VCaP (cell line): Measurements from ENCODE around the gene MT2A.
"Not testable (repeated sequence)": the region's sequence is repeated elsewhere in the genome, so short reads cannot be mapped to it uniquely, and the experiment has no call there.

Experiments used
- H3K27ac ChIP-seq: fragments of 450-650 bp; 2 replicates; pipeline ENCODE4 v1.5.1; 2017
- TF ChIP-seq, protein P1 (sequence below): fragments of 450-650 bp; conservative IDR thresholded peaks from 2 replicates; pipeline ENCODE4 v1.5.1; 2017; ENCODE audit warnings: mild to moderate bottlenecking, moderate library complexity

Gene MT2A

DNA sequence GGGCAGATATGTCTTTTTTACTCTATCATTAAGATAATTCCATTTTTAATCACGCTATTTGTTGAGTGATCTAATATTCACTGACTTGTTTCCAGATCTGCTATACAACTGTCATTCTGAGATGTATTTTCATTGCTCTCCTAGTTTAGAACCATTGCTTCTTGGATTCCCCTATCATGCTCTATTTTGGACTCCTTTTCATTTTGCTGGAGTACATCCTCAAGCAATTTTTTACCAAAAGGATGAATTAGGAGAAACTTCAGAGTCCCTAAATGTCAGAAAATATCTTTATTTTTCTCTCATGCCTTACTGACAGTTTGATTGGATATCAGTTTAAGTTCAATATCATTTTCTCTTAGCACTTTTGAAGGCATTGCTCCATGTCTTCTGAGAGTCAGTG is 33.8 kb upstream of the MT2A start:
- no peak overlapping the region for H3K27ac ChIP-seq
- TF ChIP-seq, protein P1, sequence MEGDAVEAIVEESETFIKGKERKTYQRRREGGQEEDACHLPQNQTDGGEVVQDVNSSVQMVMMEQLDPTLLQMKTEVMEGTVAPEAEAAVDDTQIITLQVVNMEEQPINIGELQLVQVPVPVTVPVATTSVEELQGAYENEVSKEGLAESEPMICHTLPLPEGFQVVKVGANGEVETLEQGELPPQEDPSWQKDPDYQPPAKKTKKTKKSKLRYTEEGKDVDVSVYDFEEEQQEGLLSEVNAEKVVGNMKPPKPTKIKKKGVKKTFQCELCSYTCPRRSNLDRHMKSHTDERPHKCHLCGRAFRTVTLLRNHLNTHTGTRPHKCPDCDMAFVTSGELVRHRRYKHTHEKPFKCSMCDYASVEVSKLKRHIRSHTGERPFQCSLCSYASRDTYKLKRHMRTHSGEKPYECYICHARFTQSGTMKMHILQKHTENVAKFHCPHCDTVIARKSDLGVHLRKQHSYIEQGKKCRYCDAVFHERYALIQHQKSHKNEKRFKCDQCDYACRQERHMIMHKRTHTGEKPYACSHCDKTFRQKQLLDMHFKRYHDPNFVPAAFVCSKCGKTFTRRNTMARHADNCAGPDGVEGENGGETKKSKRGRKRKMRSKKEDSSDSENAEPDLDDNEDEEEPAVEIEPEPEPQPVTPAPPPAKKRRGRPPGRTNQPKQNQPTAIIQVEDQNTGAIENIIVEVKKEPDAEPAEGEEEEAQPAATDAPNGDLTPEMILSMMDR, result no peak

DNA sequence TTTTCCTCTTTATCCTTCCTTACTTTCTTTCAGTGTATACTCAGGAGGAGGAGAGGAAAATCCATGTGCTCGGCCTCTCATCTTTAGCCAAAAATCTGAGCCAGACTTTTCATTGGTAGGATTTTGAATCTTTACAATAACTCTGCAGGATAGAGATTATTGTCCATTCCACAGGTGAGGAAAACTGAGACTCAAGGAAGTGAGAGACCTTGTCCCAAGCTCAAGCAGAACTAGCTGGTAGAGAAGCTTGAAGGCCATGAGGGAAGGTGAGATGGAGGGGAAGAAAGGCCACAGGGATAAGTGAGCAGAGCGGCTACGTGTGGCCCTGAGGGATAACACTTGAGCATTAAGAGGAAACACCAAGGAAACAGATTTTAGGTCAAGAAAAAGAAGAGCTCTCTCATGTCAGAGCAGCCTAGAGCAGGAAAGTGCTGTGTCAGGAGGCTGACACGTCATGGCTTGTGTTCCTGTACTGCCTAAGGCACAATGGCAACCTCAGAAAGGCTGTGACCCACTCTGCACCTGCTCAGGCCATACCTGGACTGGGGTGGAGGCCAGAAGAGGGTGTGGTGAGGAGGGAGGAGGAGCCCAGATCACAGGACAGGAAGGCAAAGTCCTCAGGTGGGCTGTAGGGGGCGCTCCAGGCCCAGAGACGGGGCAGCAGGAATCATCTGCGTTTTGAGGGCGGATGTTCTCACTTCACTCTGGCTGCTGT is 31.6 kb upstream of the MT2A start:
- TF ChIP-seq, protein P1, result no peak; the same call in 1 of the 2 replicates

DNA sequence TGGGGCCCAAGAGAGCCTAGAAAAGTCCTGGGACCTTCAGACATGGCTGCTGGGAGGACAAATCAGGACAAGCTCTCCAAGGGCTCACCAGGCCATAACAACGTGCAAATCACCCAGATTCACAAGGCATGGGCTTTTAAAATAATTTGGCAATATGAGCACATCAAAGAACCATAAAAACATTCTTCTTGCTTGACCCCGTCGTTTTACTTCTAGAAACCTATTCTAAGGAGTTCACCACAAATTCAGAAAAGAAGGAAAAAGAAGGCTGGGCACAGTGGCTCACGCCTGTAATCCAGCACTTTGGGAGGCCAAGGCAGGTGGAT is 31.1 kb upstream of the MT2A start:
- TF ChIP-seq, protein P1, result no peak
- H3K27ac ChIP-seq, result no peak overlapping the region

More for the DNA sequence above, 31.6 kb upstream of the MT2A start:
- no peak overlapping the region for H3K27ac ChIP-seq

DNA sequence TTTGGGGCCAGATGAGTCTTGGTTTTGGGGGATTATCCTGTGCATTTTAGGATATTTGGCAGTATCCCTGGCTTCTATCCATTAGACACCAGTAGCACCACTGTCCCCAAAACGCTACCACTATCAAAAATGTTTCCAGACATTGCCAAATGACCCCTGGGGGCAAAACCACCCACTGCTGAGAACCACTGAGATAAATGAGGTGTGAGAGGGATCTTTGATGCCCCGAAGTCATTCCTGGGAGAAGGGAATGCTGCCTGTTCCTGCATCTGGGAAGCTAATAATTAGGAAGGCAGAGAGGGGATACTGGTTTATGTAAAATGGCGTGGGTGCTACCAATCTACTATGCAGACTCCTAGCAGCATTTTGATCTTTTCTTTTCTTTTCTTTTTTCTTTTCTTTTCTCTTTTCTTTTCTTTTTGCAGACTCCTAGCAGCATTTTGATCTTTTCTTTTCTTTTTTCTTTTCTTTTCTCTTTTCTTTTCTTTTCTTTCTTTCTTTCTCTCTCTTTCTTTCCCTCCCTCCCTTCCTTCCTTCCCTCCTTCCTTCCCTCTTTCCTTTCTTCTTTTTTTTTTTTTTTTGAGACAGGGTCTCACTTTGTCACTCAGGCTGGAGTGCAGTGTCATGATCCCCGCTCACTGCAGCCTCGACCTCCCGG is 27.9 kb upstream of the MT2A start:
- H3K27ac ChIP-seq, result no peak overlapping the region
- TF ChIP-seq, protein P1, result no peak

DNA sequence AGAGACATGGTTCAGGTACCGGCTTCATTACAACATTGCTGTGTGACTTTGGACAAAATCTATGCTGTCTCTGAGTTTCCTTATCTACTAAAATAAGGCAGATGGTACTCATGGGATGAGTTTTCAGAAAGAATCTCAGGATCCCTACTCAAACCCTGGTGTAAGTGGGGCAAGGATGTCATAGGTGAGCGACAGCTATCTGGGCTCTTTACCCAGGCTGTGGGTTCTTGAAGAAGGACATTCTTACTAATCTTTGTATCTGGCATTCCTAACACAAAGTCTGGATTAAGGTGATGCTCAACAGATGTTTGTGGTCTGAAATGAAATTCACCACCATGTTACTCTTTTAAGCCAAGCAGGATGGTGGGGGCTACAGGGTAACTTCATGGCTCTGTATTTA is 25.5 kb upstream of the MT2A start:
- not testable (repeated sequence) for H3K27ac ChIP-seq

DNA sequence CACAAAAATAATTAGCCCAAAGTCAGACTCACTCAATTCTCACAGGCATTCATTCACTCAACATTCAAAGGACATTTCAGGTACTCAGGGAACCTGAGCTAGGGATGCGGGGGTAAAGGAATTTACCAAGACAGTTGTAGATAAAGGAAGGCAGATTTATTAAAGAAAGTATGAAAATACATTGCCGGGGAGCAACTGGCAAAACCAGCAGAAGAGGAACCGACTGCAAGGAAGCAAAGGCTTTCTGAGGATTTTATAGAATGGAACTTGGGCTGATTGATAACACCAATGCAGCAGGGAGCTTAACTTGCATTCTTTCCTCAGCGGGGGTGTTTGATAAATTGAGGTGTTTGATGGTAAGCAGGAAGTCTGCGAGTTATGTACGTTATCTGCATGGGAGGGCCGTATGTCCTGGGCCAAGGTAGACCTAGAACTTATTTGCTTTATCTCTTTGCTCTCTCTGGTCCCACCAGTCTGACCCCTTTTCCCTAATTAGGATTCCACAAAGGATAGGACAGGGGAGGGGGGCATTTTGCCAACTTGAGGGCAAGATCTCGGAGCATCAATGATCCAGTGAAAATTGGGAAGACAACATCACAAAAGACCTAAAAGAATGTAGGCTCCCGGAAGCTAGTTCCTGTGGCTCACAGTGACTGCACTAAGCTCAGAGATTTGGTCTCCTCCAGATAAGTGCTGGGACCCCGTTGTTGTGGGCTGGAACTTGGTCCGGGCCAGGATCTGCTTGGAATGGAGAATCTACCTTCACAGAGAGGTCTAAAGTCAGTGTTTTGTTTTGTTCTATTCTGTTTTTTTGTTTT is 24.8 kb upstream of the MT2A start:
- TF ChIP-seq, protein P1, result no peak

DNA sequence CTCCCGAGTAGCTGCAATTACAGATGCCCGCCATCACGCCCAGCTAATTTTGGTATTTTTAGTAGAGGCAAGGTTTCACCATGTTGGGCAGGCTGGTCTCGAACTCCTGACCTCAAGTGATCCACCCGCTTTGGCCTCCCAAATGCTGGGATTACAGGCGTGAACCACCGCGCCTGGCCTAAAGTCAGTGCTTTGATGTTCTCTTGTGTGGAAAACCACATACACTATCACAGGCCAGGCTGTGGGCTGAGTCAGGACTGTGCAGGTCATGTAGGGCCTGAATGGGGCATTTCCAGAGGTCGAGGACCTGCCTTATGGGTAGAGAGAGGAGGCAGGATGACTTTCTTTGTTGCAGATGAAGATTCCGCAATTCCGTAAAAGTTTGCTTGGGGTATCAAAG is 24.1 kb upstream of the MT2A start:
- H3K27ac ChIP-seq, result no peak overlapping the region
- TF ChIP-seq, protein P1, result no peak

More for the DNA sequence above, 24.8 kb upstream of the MT2A start:
- H3K27ac ChIP-seq, result no peak overlapping the region
